CD4-positive, alpha-beta T cell treated with Interleukin-4 for 1 hour (primary cell): ENCODE measurements around the gene CFTR.
"Not testable (repeated sequence)": the region's sequence is repeated elsewhere in the genome, so short reads cannot be mapped to it uniquely, and the experiment has no call there.

Experiments used
- DNase-seq, 2 donors: peaks; one replicate each; pipeline ENCODE4 v3.0.0-alpha.2; 2020 to 2022

CFTR gene

DNA sequence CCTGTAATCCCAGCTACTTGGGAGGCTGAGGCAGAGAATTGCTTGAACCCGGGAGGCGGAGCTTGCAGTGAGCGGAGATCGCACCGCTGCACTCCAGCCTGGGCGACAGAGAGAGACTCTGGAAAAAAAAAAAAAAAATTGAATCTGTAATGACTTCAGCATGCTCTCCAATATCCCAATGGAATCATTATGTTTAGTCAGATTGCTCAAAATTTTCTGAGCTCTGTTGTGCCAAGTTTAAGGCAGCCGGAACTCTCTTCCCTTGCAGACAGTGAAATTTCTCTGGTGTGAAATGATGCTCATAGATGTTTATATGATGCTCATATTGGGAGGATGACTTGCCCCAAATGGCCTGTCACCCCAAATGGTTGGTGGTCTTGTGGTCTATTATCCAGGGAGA, 212.5 kb downstream of the CFTR start:
- no peak for DNase-seq

DNA sequence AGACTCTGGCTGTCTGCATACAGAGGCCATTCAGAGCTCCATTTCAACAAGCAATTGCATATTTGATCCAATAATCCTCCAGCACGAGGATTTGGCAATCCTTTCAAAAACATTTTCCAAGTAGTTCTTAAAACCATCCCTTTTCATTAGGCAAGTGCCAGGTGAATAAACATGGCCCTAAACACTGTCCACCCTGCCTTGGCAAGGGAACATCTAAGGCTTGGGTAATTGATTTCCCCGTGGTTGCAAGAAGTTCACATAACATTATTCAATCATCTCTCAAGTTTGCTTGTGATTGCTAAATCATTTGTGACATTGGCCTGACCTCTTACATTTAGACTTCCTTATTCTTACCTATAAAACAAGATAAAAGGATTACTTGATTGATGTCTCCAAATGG, 218.2 kb downstream of the CFTR start:
- no peak for DNase-seq

DNA sequence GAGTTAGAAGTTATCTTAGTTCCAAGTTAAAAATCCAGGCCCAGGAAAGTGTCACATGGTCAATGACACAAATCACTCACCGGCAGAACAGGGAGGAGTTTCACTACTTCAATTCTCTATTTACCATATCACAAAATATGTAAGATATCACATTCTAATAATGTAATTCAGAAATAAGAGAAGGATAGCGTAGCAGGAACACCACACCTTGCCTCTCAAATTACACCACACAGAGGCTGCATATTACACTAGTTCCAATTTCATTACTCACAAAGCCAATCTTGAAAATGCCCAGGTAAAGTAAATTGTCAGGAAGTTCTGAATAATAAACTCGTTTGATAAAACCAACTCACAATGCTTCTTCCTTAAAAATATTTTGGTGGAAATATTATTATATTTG, 224.2 kb downstream of the CFTR start:
- no peak for DNase-seq

DNA sequence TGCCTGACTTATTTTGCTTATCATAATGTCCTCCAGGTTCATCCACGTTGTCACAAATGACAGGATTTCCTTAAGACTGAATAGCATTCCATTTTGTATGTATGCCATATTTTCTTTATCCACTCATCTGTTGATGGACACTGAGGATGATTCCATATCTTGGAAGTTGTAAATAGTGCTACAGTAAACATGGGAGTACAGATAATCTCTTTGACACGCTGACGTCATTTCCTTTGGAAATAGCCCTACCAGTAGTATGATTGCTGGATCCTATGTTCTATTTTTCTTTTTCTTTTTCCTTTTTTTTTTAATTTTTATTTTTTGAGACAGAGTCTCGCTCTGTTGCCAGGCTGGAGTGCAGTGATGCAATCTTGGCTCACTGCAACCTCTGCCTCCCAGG, 225.8 kb downstream of the CFTR start:
- no peak for DNase-seq

DNA sequence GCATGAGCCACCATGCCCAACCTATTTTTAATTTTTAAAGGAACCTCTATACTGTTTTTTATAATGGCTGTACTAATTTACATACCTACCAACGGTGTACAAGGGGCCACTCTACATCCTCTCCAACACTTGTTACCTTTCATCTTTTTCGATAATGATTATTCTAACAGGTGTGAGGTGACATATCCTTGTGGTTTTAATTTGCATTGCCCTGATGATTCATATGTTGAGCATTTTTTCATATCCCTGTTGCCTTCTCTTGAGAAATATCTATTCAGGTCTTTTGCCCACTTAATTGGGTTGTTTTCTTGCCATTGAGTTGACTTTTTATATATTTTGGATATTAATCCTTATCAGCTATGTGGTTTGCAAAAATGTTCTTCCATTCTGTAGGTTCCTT, 226.4 kb downstream of the CFTR start:
- no peak for DNase-seq

DNA sequence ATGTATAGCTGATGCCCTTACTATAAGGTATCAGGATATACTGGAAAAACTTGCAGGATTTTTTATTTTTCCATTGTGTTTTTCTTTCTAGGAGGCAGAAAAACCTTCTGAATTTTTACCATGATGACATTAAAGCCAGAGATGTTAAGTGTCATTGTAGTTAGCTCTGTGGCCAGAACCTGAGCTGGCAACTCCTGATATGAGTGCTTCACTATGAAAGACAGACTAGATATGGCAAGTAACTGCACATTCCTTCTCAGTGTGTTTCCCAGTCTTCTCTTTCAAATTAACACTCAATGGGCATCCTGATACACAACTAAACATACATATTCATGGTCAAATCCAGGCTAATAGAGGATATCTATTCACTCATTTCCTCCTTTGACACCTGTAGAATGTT, 227.3 kb downstream of the CFTR start:
- DNase-seq, result no peak

DNA sequence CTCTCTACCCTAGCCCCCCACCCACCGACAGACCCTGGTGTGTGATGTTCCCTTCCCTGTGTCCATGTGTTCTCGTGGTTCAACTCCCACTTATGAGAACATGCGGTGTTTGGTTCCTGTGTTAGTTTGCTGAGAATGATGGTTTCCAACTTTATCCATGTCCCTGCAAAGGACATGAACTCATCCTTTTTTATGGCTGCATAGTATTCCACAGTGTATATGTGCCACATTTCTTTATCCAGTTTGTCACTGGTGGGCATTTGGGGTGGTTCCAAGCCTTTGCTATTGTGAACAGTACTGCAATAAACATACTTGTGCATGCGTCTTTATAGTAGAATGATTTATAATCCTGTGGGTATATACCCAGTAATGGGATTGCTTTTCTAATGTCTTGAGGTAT, 228.3 kb downstream of the CFTR start:
- DNase-seq, result not testable (repeated sequence)

DNA sequence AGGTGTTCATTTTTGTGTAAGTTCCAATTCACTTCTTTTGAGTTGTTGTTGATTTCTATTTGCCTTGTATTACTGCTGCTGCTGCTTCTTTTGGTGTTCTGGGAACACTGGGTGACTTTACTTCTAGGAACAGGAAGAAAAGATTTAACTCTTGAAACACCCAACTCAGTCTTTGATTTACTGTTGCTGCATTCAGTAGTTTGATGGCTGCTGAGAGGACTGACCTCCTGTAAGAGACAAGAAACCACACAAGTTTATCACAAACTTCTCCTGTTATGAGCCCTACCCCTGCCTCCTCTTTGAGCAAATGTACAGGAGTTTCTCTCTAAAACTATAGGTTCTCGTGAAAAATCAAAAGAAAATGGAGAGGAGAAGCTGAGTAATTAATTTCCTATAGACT, 231.7 kb downstream of the CFTR start:
- no peak for DNase-seq

DNA sequence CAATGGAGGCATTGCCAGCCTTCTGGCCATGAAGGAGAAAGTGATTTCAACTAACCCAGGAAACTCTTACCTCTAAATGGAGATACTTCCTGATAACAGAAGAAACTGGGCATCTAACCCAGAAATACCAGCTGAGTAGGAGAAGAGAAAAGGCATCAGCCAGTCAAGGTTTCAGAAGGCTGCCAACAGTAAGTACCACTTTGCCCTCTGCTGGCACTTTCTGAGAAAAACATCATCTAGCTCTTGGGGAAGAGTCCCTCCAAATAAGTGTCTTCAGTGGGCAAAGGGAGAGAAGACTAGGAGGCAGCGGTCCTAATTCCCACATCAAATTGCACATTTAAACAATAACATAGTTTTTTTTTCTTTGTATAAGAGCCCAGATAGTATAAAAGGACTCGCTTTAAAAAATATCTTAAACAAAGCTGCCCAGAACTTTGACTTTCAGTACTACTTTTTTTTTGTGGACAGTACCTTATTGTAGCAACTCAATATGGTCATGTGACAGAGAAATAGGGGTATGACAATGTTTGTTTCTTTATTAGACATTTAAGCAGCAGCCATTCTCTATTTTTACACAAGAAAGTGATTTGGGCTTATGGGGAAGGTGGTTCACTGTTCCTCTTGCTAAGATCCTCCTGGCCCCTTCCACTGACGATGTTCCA, 236.1 kb downstream of the CFTR start:
- DNase-seq, result no peak

DNA sequence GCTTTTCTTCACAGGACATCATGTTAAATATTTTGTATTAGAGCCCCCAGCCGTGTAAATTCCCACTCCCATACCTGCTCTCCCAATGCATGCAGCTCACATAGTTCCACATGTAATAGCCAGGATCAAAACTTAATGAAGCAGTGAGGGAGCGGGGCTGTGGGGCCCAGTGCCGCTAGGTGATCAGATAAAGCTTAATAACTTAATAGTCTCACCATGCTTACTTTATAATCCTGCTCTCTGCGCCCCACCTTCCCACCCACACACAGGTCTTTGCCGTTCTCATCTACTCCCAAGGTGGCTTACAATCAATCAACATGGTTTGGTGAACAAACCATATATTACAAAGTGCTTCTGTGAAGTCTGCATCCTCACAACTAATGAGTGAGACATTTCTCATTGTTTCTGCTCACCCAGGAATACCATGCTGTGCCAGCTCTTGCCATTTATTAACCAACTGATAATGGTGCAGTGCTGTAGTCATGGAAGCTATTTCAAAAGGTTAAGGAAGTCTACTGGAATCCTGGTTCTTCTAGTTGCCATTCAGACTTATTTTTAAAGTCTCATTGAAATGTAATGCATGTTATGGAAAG, 237.0 kb downstream of the CFTR start:
- no peak for DNase-seq

DNA sequence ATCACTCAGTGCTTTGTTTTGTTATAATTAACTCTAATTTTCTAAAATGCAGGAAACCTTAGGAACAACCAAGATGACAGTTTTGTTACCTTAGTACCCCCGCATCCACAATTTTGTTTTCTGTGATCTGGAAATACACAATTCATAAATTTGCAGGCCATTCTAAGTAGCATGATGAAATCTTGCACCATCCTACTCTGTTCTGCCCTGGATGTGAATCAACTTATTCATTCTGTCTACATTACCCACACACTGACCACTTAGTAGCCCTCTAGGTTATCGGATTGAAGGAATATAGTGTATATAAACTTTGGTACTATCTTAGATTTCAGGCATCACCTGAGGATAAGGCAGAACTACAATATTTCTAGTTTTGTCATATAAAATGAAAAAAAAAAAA, 237.5 kb downstream of the CFTR start:
- no peak for DNase-seq
